Chondrocyte (in vitro differentiated cells): ENCODE measurements around the gene ELL2. TPM values are rescaled to one million over a fixed set of nuclear protein-coding genes. Genes with fewer than 3 reads are reported as not detected.
"Not testable (repeated sequence)": the region's sequence is repeated elsewhere in the genome, so short reads cannot be mapped to it uniquely, and the experiment has no call there.

Experiments
- DNase-seq: peaks from one replicate; pipeline ENCODE4 v3.0.0; 2021; ENCODE audit warnings: mixed read lengths, low spot score
- H3K27ac Mint-ChIP-seq: one replicate; pipeline ENCODE4 v1.8.0; 2021; ENCODE audit warnings: mild to moderate bottlenecking, moderate library complexity, mixed read lengths; ENCODE audit not compliant: unreplicated experiment
- H3K27me3 Mint-ChIP-seq: 2 replicates; pipeline ENCODE4 v1.8.0; 2021; ENCODE audit warnings: low read depth, mixed read lengths
- H3K36me3 Mint-ChIP-seq: 2 replicates; pipeline ENCODE4 v1.8.0; 2021; ENCODE audit warnings: low read depth, mixed read lengths
- H3K4me1 Mint-ChIP-seq: 2 replicates; pipeline ENCODE4 v1.8.0; 2021; ENCODE audit warnings: low read depth, mild to moderate bottlenecking, mixed read lengths
- H3K4me3 Mint-ChIP-seq: one replicate; pipeline ENCODE4 v1.8.0; 2021; ENCODE audit warnings: mild to moderate bottlenecking, moderate library complexity, mixed read lengths; ENCODE audit not compliant: unreplicated experiment
- H3K9me3 Mint-ChIP-seq: 2 replicates; pipeline ENCODE4 v1.8.0; 2021; ENCODE audit warnings: low read depth, mixed read lengths
- total RNA-seq: library from RNA; stranded (reverse); gene quantifications from 3 replicates; pipeline ENCODE4 v1.2.1, GENCODE V29; 2021
- TF ChIP-seq, protein P1 (sequence below): fragments of 200-600 bp; sonication (generic); IDR thresholded peaks from 2 replicates; pipeline ENCODE4 v1.5.0; 2021; ENCODE audit warnings: antibody characterized with exemption, mild to moderate bottlenecking, moderate library complexity

Gene ELL2
- total RNA-seq, 1 donor from 2014 or later, result 51.7 TPM

DNA sequence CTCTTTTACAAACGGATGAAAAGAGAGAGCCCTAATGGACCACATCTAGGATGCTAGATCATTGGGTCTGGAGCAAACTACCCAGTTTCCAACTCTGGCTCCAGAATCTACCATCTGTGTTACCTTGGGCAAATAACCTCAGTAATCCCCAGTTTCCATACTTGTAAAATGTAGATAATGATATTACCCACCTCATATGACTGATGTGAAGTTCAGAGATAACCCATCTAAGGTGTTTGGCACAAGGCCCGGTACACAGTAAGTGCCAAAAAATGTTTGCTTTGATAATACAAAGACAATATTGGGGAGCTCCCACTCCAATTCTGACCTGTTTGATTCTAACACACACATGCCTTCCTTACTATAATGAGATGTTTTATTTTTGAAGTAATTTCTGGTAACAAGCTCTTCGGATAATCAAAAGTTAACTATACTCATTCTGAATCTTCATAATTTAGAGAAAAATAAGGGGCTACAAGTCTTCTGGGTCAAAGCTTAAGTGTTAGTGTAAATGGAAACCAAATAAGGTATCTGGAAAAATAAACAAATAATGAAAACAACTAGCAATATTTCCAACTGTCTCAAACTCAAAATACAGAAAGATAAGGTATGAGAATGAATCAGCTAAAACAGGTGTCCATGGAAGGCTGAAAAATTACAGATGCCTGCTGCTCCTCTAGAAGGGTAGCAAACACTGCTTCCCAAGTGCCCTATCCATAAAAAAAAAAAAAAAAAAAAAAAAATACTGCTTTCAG, 30.4 kb downstream of the ELL2 start:
- no peak overlapping the region for H3K4me3 Mint-ChIP-seq
- no peaks in the 10 kb centered on the region for H3K9me3 Mint-ChIP-seq
- H3K36me3 Mint-ChIP-seq, result peaks cover 9% of the 10 kb centered on the region
- DNase-seq, result no peak
- H3K27me3 Mint-ChIP-seq, result no peaks in the 10 kb centered on the region
- peaks cover 43% of the 10 kb centered on the region for H3K4me1 Mint-ChIP-seq
- peak overlapping the region; percentile 36 for H3K27ac Mint-ChIP-seq
- TF ChIP-seq, protein P1, sequence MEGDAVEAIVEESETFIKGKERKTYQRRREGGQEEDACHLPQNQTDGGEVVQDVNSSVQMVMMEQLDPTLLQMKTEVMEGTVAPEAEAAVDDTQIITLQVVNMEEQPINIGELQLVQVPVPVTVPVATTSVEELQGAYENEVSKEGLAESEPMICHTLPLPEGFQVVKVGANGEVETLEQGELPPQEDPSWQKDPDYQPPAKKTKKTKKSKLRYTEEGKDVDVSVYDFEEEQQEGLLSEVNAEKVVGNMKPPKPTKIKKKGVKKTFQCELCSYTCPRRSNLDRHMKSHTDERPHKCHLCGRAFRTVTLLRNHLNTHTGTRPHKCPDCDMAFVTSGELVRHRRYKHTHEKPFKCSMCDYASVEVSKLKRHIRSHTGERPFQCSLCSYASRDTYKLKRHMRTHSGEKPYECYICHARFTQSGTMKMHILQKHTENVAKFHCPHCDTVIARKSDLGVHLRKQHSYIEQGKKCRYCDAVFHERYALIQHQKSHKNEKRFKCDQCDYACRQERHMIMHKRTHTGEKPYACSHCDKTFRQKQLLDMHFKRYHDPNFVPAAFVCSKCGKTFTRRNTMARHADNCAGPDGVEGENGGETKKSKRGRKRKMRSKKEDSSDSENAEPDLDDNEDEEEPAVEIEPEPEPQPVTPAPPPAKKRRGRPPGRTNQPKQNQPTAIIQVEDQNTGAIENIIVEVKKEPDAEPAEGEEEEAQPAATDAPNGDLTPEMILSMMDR, result no peak

DNA sequence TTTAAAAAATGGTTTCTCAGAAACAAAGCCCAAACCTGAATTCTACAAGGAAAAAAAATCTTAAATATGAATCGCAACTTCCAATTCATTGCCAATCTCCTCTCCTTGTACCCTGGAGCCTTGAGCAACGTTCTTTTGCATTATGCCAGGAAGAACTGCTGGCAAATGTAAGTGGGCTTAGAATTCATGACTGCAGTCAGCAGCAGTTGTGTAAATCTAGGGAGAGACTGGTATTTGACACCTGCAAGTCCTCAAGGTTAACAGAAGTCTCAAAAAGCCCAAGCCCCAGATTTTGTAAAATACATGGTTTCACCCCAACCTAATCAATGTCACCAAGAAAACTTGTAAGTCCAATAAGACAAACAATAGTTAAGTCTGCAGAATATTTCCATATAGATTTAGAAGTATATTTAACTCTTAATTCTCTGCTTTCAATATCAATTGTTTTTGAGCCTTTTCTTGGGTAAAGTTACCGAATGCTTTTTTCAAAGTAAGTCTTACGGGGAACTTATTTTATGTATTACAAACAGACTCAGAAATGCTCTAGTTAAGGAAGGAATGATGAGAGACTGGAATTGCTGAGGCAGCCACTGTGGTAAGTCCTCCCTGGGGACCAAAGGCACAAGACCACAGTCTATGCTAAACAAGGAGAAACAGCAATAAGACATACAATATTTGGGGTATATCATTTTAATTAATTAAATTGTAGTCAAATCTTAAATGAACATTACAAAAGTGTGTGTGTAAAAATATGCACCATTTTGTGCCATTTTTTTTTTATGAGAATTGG, 31.3 kb downstream of the ELL2 start:
- Mint-ChIP-seq H3K36me3 (peaks cover 8% of the 10 kb centered on the region), H3K4me1 (peaks cover 42% of the 10 kb centered on the region), H3K9me3 (no peaks in the 10 kb centered on the region)

DNA sequence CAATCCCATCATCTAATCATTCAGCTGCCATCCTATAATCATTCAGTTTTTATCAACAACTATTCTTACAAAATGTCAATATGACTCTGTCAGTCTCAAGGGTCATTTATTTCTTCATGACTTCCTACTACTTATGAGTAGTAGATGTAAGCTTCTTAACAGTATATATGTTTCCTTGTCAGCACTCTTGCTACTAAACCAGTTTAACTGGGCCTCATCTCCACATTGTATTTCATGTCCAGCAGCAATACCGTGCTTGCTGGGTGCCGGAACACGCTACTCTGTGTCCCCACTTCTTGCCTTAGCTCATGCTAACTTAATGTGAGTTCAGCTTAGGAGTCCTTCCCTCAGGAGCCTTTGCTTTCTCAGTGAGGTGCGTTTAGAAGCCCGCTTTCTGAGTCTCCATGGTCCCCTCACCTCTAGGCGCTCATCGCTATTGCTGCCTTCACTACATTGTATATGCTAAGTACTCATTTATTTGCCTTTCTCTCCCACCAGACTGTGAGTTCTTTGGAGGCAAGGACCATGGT, 32.9 kb downstream of the ELL2 start:
- no peak overlapping the region for H3K4me3 Mint-ChIP-seq
- peaks cover 8% of the 10 kb centered on the region for H3K36me3 Mint-ChIP-seq
- peak overlapping the region; percentile 0 for H3K27ac Mint-ChIP-seq

More for the DNA sequence above, 31.3 kb downstream of the ELL2 start:
- TF ChIP-seq, protein P1, result no peak
- Mint-ChIP-seq H3K27me3 (no peaks in the 10 kb centered on the region), H3K4me3 (no peak overlapping the region), H3K27ac (peak overlapping the region; percentile 32)
- DNase-seq, result no peak

DNA sequence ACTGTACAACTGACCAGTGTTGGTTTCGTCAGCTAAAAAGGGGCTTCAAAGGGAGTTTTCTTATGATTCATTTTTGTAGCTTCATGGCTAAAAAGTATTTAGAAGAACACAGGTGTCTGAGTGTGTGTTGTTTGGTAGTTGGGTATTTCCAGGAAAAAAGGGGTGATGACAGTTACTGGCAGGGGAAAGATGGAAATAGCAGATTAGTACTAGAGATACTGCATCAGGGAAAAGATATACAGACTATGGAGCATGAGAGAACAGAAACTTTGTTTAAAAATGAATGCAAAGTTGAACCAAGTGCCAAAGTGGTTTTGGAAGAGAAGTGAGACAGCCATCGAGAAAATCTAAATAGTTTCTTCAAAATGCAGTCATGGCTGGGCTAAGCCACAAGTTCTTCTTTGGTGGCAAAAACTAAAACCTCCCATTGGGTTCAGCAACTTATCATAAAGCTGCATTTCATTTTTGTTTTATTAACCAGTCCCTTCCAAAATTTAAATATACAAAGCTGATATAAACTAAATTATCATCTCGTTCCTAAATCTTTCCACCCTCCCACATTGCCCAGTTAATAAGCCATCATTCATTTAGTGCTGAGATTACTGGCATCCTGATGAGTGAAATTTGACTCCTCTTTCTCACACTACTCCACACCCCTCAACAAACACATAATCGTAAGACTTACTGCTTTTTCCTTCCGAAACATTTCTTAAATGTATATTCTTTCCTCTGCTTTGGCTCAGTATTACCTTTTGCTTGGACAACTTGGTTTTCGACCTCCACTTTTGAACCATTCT, 33.5 kb downstream of the ELL2 start:
- Mint-ChIP-seq H3K4me1 (peaks cover 54% of the 10 kb centered on the region), H3K36me3 (peaks cover 8% of the 10 kb centered on the region), H3K27ac (peak overlapping the region; percentile 62), H3K27me3 (no peaks in the 10 kb centered on the region), H3K9me3 (no peaks in the 10 kb centered on the region), H3K4me3 (no peak overlapping the region)
- no peak for DNase-seq
- TF ChIP-seq, protein P1, result no peak

More for the DNA sequence above, 32.9 kb downstream of the ELL2 start:
- no peak for DNase-seq
- TF ChIP-seq, protein P1, result no peak
- Mint-ChIP-seq H3K4me1 (peaks cover 49% of the 10 kb centered on the region), H3K9me3 (no peaks in the 10 kb centered on the region), H3K27me3 (no peaks in the 10 kb centered on the region)

DNA sequence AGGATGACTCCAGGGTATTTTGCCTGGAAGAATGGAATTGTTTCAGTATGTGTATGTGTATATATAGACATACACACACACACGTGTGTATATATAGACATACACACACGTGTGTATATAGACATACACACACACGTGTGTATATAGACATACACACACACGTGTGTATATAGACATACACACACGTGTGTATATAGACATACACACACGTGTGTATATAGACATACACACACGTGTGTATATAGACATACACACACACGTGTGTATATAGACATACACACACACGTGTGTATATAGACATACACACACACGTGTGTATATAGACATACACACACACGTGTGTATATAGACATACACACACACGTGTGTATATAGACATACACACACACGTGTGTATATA, 34.4 kb downstream of the ELL2 start:
- peaks cover 54% of the 10 kb centered on the region for H3K4me1 Mint-ChIP-seq
- DNase-seq, H3K36me3 Mint-ChIP-seq, H3K27ac Mint-ChIP-seq, H3K27me3 Mint-ChIP-seq, H3K9me3 Mint-ChIP-seq, H3K4me3 Mint-ChIP-seq: not testable (repeated sequence)
